ENCODE measurements around the gene PIK3R1.
A peak's percentile ranks its signal among the peaks of the same experiment; 100 is the strongest.

The PIK3R1 gene

GRCh38 chr5:68245319-68245718, 29.8 kb downstream of the PIK3R1 start:
- no peak overlapping the region for H3K4me3 ChIP-seq (ENCODE audit: low read length)
- no peak for DNase-seq (ENCODE audit: low read depth, low spot score)

GRCh38 chr5:68246802-68247201, 31.2 kb downstream of the PIK3R1 start:
- no peak for DNase-seq (ENCODE audit: low read depth, low spot score)
- H3K4me3 ChIP-seq (ENCODE audit: low read length), result no peak overlapping the region

GRCh38 chr5:68247627-68248026, 32.1 kb downstream of the PIK3R1 start:
- no peak overlapping the region for H3K4me3 ChIP-seq (ENCODE audit: low read length)
- no peak for DNase-seq (ENCODE audit: low read depth, low spot score)

GRCh38 chr5:68248896-68249295, 33.3 kb downstream of the PIK3R1 start:
- DNase-seq (ENCODE audit: low read depth, low spot score), result no peak
- no peak overlapping the region for H3K4me3 ChIP-seq (ENCODE audit: low read length)

- no peak for DNase-seq (ENCODE audit: low read depth, low spot score)
- no peak overlapping the region for H3K4me3 ChIP-seq (ENCODE audit: low read length)
Observed at GRCh38 chr5:68249520-68249919, 34.0 kb downstream of the PIK3R1 start.

GRCh38 chr5:68250661-68251298, 35.2 kb downstream of the PIK3R1 start:
- DNase-seq (ENCODE audit: low read depth, low spot score), result no peak
- peak overlapping the region; percentile 15; the same call in 1 of the 2 replicates for H3K4me3 ChIP-seq (ENCODE audit: low read length)

GRCh38 chr5:68251386-68251785, 35.8 kb downstream of the PIK3R1 start:
- peak; percentile 76 for DNase-seq (ENCODE audit: low read depth, low spot score)
- peak overlapping the region; percentile 15 for H3K4me3 ChIP-seq (ENCODE audit: low read length)

GRCh38 chr5:68251804-68252522, 36.4 kb downstream of the PIK3R1 start:
- DNase-seq (ENCODE audit: low read depth, low spot score), result no peak
- no peak overlapping the region for H3K4me3 ChIP-seq (ENCODE audit: low read length)

GRCh38 chr5:68252673-68253623, 37.4 kb downstream of the PIK3R1 start:
- no peak overlapping the region for H3K4me3 ChIP-seq (ENCODE audit: low read length)
- DNase-seq (ENCODE audit: low read depth, low spot score), result peak; percentile 60

- no peak overlapping the region for H3K4me3 ChIP-seq (ENCODE audit: low read length)
- DNase-seq (ENCODE audit: low read depth, low spot score), result no peak
Observed at GRCh38 chr5:68253624-68254585, 38.3 kb downstream of the PIK3R1 start.

GRCh38 chr5:68254810-68255209, 39.3 kb downstream of the PIK3R1 start:
- no peak overlapping the region for H3K4me3 ChIP-seq (ENCODE audit: low read length)
- no peak for DNase-seq (ENCODE audit: low read depth, low spot score)

- H3K4me3 ChIP-seq (ENCODE audit: low read length), result peak overlapping the region; percentile 38
- peak; percentile 95 for DNase-seq (ENCODE audit: low read depth, low spot score)
Observed at GRCh38 chr5:68255305-68256120, 40.0 kb downstream of the PIK3R1 start.

GRCh38 chr5:68257210-68257609, 41.7 kb downstream of the PIK3R1 start:
- DNase-seq (ENCODE audit: low read depth, low spot score), result no peak
- no peak overlapping the region; the same call in 1 of the 2 replicates for H3K4me3 ChIP-seq (ENCODE audit: low read length)

- H3K4me3 ChIP-seq (ENCODE audit: low read length), result no peak overlapping the region
- no peak for DNase-seq (ENCODE audit: low read depth, low spot score)
Observed at GRCh38 chr5:68258531-68258930, 43.0 kb downstream of the PIK3R1 start.

- no peak for DNase-seq (ENCODE audit: low read depth, low spot score)
- no peak overlapping the region for H3K4me3 ChIP-seq (ENCODE audit: low read length)
Observed at GRCh38 chr5:68259700-68260099, 44.1 kb downstream of the PIK3R1 start.

GRCh38 chr5:68260467-68260866, 44.9 kb downstream of the PIK3R1 start:
- DNase-seq (ENCODE audit: low read depth, low spot score), result no peak
- no peak overlapping the region for H3K4me3 ChIP-seq (ENCODE audit: low read length)

GRCh38 chr5:68261169-68261568, 45.6 kb downstream of the PIK3R1 start:
- H3K4me3 ChIP-seq (ENCODE audit: low read length), result no peak overlapping the region
- DNase-seq (ENCODE audit: low read depth, low spot score), result no peak

- H3K4me3 ChIP-seq (ENCODE audit: low read length), result no peak overlapping the region
- no peak for DNase-seq (ENCODE audit: low read depth, low spot score)
Observed at GRCh38 chr5:68261569-68262065, 46.1 kb downstream of the PIK3R1 start.
